Measurements from ENCODE around the gene OSBPL9. TPM values are rescaled to one million over a fixed set of nuclear protein-coding genes. Genes with fewer than 3 reads are reported as not detected.

OSBPL9 gene, protein sequence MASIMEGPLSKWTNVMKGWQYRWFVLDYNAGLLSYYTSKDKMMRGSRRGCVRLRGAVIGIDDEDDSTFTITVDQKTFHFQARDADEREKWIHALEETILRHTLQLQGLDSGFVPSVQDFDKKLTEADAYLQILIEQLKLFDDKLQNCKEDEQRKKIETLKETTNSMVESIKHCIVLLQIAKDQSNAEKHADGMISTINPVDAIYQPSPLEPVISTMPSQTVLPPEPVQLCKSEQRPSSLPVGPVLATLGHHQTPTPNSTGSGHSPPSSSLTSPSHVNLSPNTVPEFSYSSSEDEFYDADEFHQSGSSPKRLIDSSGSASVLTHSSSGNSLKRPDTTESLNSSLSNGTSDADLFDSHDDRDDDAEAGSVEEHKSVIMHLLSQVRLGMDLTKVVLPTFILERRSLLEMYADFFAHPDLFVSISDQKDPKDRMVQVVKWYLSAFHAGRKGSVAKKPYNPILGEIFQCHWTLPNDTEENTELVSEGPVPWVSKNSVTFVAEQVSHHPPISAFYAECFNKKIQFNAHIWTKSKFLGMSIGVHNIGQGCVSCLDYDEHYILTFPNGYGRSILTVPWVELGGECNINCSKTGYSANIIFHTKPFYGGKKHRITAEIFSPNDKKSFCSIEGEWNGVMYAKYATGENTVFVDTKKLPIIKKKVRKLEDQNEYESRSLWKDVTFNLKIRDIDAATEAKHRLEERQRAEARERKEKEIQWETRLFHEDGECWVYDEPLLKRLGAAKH
- total RNA-seq (2013; cell fraction: nucleolus; rRNA removed), result 205 and 209 TPM in 2 replicates
- total RNA-seq (2014; rRNA removed), result 128 and 139 TPM in 2 replicates
- total RNA-seq (2014; rRNA removed; fragmentation: Illumina TruSeq; extraction: Trizol), result 150 and 151 TPM in 2 replicates
- total RNA-seq (2021), result 102 TPM in 2 replicates
- 67.4 TPM for polyA plus RNA-seq (2011; ENCODE audit: low read depth)
- 114 and 129 TPM in 2 replicates for polyA plus RNA-seq (2011; rRNA removed)
- 84.6 and 110 TPM in 2 replicates for polyA plus RNA-seq (2011; cell fraction: cytosol; rRNA removed)
- 81.8 and 103 TPM in 2 replicates for polyA plus RNA-seq (2011; cell fraction: nucleus; rRNA removed)
- polyA plus RNA-seq (2012), result 68.8 and 80.0 TPM in 2 replicates
- 156 and 202 TPM in 2 replicates for polyA plus RNA-seq (2014; fragmentation: Illumina TruSeq; extraction: Trizol)
- 10 to 100 TPM; 25.9 to 41.9 TPM for polyA plus RNA-seq (2014; fragmentation: Nextera tagmentation; extraction: Ambion mirVana)
- 89.1 and 103 TPM in 2 replicates for polyA plus RNA-seq (2014; rRNA removed)
- polyA plus RNA-seq (2016; fragmentation: Nextera tagmentation; extraction: Ambion mirVana), result 100 to 1,000 TPM in 1 of 2 experiments, 10 to 100 TPM in 1; 98.7 to 112 TPM
- polyA minus RNA-seq (2011; rRNA and poly(A)+ RNA removed), result 153 and 174 TPM in 2 replicates
- 37.0 and 63.4 TPM in 2 replicates for polyA minus RNA-seq (2011; cell fraction: cytosol; rRNA and poly(A)+ RNA removed)
- polyA minus RNA-seq (2011; cell fraction: nucleus; rRNA and poly(A)+ RNA removed), result 92.8 and 131 TPM in 2 replicates
- percentile 83 among the genes with signal in this experiment for Bru-seq, nascent RNA
- percentile 75 among the genes with signal in this experiment for BruChase-seq, experiment 1, labeled RNA remaining after a 6-hour chase
- BruChase-seq, experiment 2, labeled RNA remaining after a 2-hour chase, result percentile 76 among the genes with signal in this experiment
- long read RNA-seq, experiment 1, transcript OSBPL9-207 (20 exons, 2,755 nt), result major isoform, 16 of 73 reads
- long read RNA-seq, experiment 1, transcript OSBPL9-203 (24 exons, 2,893 nt), result minor isoform, 5 of 73 reads
- long read RNA-seq, experiment 1, transcript OSBPL9-222 (21 exons, 2,210 nt), result minor isoform, 15 of 73 reads
- long read RNA-seq, experiment 1, partial matches to known transcripts, result 6 of 73 reads
- long read RNA-seq, experiment 1, other reads (novel, unspliced or antisense), result 28 of 73 reads
- long read RNA-seq, experiment 2, transcript OSBPL9-207 (20 exons, 2,755 nt), result major isoform, 88 of 496 reads
- long read RNA-seq, experiment 2, transcript OSBPL9-201 (20 exons, 2,721 nt), result minor isoform, 74 of 496 reads
- long read RNA-seq, experiment 2, transcript OSBPL9-222 (21 exons, 2,210 nt), result minor isoform, 77 of 496 reads
- long read RNA-seq, experiment 2, transcript OSBPL9-203 (24 exons, 2,893 nt), result minor isoform, 52 of 496 reads
- long read RNA-seq, experiment 2, partial matches to known transcripts, result 77 of 496 reads
- long read RNA-seq, experiment 2, other reads (novel, unspliced or antisense), result 122 of 496 reads

DNA sequence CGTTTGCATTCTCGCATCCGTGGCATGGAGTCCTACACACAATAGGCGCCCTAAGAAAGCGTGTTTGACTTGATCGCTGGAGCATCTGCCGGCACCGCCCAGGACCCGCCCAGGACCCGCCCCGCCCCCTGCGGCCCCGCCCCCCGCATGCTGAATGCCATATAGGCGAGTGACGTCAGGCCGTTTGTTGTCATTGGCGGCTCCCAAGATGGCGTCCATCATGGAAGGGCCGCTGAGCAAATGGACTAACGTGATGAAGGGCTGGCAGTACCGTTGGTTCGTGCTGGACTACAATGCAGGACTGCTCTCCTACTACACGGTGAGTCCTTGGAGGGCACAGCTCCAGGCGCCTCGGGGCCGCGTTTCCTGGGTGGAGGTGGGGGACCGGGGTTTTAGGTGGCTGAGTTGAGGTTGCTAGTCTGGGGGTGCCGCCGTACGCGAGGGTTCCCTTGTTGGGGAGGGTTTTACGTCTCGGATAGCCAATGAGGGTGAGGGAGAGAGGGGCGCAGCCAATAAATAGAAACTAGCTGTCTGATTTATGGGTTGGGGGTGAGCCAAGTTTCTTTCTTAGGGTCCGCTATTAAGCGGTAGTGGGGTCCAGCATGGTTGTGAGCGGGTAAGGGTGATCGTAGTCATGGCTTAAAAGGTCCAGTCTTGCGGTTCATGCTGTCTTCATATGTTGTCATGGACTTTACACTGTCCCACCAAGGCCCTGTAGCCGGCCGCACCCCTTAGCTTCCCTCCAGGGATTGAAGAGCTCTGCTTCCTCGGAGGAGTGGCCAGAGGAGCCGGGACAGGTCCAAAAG lies at the start of gene OSBPL9:
Gene OSBPL9, plus strand, starts transcription at position 190 of the 806 bp plus-strand sequence. Its CDS starts 19 bp downstream, at position 209.
- RAD21 ChIA-PET (ENCODE audit: unreplicated experiment), result interaction anchor here (1.4 kb wide), 1 partner anchor 152 kb away, joined by 4 read pairs; no protein-coding TSS in a partner anchor
- in situ Hi-C loops (cut with MboI), result no loop called here
- WGBS (ENCODE audit: insufficient coverage, insufficient replicate concordance, low lambda C conversion rate, missing lambda C conversion rate), result 3% methylated on average over 40 of the region's 45 CpGs
- DNase-seq (ENCODE audit: low read depth, low spot score) (peak; percentile 45), FAIRE-seq (peak; percentile 80), ATAC-seq (peak; percentile 96)
- peak within 1 kb of the TSS; percentile 49 for H3K27ac ChIP-seq (ENCODE audit: control insufficient read depth, insufficient read depth)
- H3K4me2 ChIP-seq (ENCODE audit: control insufficient read depth, insufficient read depth), result peak within 1 kb of the TSS; percentile 88
- peaks cover 10% of the 10 kb centered on the region for H3K79me2 ChIP-seq (ENCODE audit: control insufficient read depth, insufficient read depth, low read length)
- BruUV-seq (replicated peaks), result TSS peak; percentile 72
- SMC1A ChIA-PET (ENCODE audit: uncharacterized antibody, unreplicated experiment), result interaction anchor here (1.1 to 11.9 kb wide), 3 partner anchors 14 to 151 kb away, joined by 3 to 95 read pairs (median 6); no protein-coding TSS in a partner anchor
- H2AFZ ChIP-seq (ENCODE audit: control insufficient read depth, low read depth, low read length), result peak within 1 kb of the TSS; percentile 98
- CTCF ChIA-PET, result interaction anchor here (1.0 to 2.5 kb wide), 2 partner anchors 11 to 152 kb away, joined by 3 to 12 read pairs; no protein-coding TSS in a partner anchor
- POLR2A ChIA-PET, result no interaction called here
- H3K4me3 ChIP-seq, result peak within 1 kb of the TSS; percentile 98
- H3K27me3 ChIP-seq (replicated peaks in 1 of 2; ENCODE audit: control insufficient read depth in 2 of 2, insufficient read depth in 2 of 2, low read length in 1 of 2), result no peaks in the 10 kb centered on the region
- H3K9ac ChIP-seq (ENCODE audit: control insufficient read depth, insufficient read depth, low read length), result peak within 1 kb of the TSS; percentile 74
- H3K36me3 ChIP-seq (ENCODE audit: control insufficient read depth in 2 of 2, insufficient read depth in 2 of 2, low read length in 1 of 2), result no peaks in the 10 kb centered on the region
- intact Hi-C loops (cut with micrococcal nuclease; ENCODE audit: unreplicated experiment), result no loop called here
- no peaks in the 10 kb centered on the region for H3K9me3 ChIP-seq (replicated peaks; ENCODE audit: control insufficient read depth, insufficient read depth, low read length)
- no peaks in the 10 kb centered on the region for H4K20me1 ChIP-seq (ENCODE audit: control insufficient read depth, insufficient read depth)
- no peaks in the 10 kb centered on the region for H3K4me1 ChIP-seq (ENCODE audit: control insufficient read depth, insufficient read depth, low read length)
- TF ChIP-seq ESRRA (IDR thresholded peaks at IDR 0.05; ENCODE audit: low read length) (no peak), MXI1 (IDR thresholded peaks at IDR 0.05; ENCODE audit: low read depth, low read length) (no peak; the same call in 1 of the 2 replicates), SP1 (IDR thresholded peaks at IDR 0.05; ENCODE audit: low read depth, low read length) (peak; percentile 4), MYB (IDR thresholded peaks at IDR 0.05; ENCODE audit: borderline replicate concordance, low read depth, low read length) (no peak), STAT3 (IDR thresholded peaks at IDR 0.05; ENCODE audit: low read depth, low read length) (no peak), NBN (IDR thresholded peaks at IDR 0.05) (peak; percentile 30), EZH2 (IDR thresholded peaks at IDR 0.05; ENCODE audit: borderline replicate concordance, control insufficient read depth, low read depth, low read length) (no peak), YBX1 (IDR thresholded peaks at IDR 0.05) (no peak), JUND (IDR thresholded peaks at IDR 0.05; ENCODE audit: low read depth, low read length) (no peak), NR2F1 (conservative IDR thresholded peaks at IDR 0.05) (no peak), MEF2B (IDR thresholded peaks at IDR 0.05; ENCODE audit: partially characterized antibody, poor library complexity, severe bottlenecking) (no peak), CREM (IDR thresholded peaks at IDR 0.05; ENCODE audit: low read depth) (peak; percentile 81), BHLHE40 (IDR thresholded peaks at IDR 0.05; ENCODE audit: borderline replicate concordance in 1 of 2, low read depth in 2 of 2, low read length in 1 of 2) (no peak)
- TF ChIP-seq, protein P1, sequence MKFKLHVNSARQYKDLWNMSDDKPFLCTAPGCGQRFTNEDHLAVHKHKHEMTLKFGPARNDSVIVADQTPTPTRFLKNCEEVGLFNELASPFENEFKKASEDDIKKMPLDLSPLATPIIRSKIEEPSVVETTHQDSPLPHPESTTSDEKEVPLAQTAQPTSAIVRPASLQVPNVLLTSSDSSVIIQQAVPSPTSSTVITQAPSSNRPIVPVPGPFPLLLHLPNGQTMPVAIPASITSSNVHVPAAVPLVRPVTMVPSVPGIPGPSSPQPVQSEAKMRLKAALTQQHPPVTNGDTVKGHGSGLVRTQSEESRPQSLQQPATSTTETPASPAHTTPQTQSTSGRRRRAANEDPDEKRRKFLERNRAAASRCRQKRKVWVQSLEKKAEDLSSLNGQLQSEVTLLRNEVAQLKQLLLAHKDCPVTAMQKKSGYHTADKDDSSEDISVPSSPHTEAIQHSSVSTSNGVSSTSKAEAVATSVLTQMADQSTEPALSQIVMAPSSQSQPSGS (IDR thresholded peaks at IDR 0.05; ENCODE audit: low read length), result 0 out of 2 replicates have a peak, but pooled peaks have one; percentile 20
